Endodermal cell (in vitro differentiated cells): ENCODE measurements around the gene GPR42. TPM values are rescaled to one million over a fixed set of nuclear protein-coding genes. Genes with fewer than 3 reads are reported as not detected.

ENCODE experiments used
- DNase-seq: peaks from one replicate; pipeline ENCODE4 v3.0.0-alpha.2; 2017
- H3K27ac ChIP-seq: 2 replicates; pipeline ENCODE4 v1.5.1; 2013; ENCODE audit warnings: mild to moderate bottlenecking, low read depth, low read length, moderate library complexity
- H3K27me3 ChIP-seq: 2 replicates; pipeline ENCODE4 v1.6.1; 2013; ENCODE audit warnings: mild to moderate bottlenecking, low read length, moderate library complexity; ENCODE audit not compliant: insufficient read depth, control insufficient read depth, poor library complexity, severe bottlenecking
- H3K36me3 ChIP-seq: 2 replicates; pipeline ENCODE4 v1.7.0; 2013; ENCODE audit warnings: mild to moderate bottlenecking, low read length, moderate library complexity; ENCODE audit not compliant: control insufficient read depth, insufficient read depth
- H3K4me1 ChIP-seq: one replicate; pipeline ENCODE4 v1.7.0; 2013; ENCODE audit warnings: low read length; ENCODE audit not compliant: control insufficient read depth, insufficient read depth
- H3K4me3 ChIP-seq: 2 replicates; pipeline ENCODE4 v1.5.1; 2013; ENCODE audit warnings: mild to moderate bottlenecking, low read length, moderate library complexity
- H3K9ac ChIP-seq: 2 replicates; pipeline ENCODE4 v1.6.1; 2013; ENCODE audit warnings: mild to moderate bottlenecking, low read length, moderate library complexity; ENCODE audit not compliant: poor library complexity, severe bottlenecking; ENCODE audit errors: extremely low read depth
- H3K9me3 ChIP-seq: 2 replicates; pipeline ENCODE4 v1.6.1; 2013; ENCODE audit warnings: mild to moderate bottlenecking, low read length, moderate library complexity; ENCODE audit not compliant: control insufficient read depth
- H3K27ac Mint-ChIP-seq: 2 replicates; pipeline ENCODE4 v1.8.0; 2020; ENCODE audit warnings: mixed read lengths
- H3K27me3 Mint-ChIP-seq: 2 replicates; pipeline ENCODE4 v1.8.0; 2021; ENCODE audit warnings: mild to moderate bottlenecking, mixed read lengths; ENCODE audit not compliant: insufficient read depth
- H3K36me3 Mint-ChIP-seq: 2 replicates; pipeline ENCODE4 v1.8.0; 2020; ENCODE audit warnings: low read depth, mixed read lengths
- H3K4me1 Mint-ChIP-seq: 2 replicates; pipeline ENCODE4 v1.8.0; 2020; ENCODE audit warnings: mixed read lengths
- H3K4me3 Mint-ChIP-seq: 2 replicates; pipeline ENCODE4 v1.8.0; 2020; ENCODE audit warnings: mild to moderate bottlenecking, moderate library complexity, mixed read lengths
- H3K9me3 Mint-ChIP-seq: 2 replicates; pipeline ENCODE4 v1.8.0; 2020; ENCODE audit warnings: mild to moderate bottlenecking, mixed read lengths
- WGBS, 2 experiments: methylation state at CpG; one replicate each; pipeline versions ENCODE4 v1.1.5 to v1.1.7; 2013; ENCODE audit warnings: missing lambda C conversion rate in 2 of 2, mixed read lengths in 1 of 2; ENCODE audit not compliant: insufficient coverage in 1 of 2, insufficient read length in 1 of 2; 5-methylcytosine and 5-hydroxymethylcytosine counted together
- microRNA-seq: library from miRNA; unstranded; fragments of <30 nt; microRNA quantifications from one replicate; pipeline ENCODE4 v1.2.0, GENCODE V29; 2020; ENCODE audit warnings: borderline microRNAs expressed
- total RNA-seq, 2 donors: library from RNA; stranded (reverse); fragmentation: NEBNext Ultra II Directional in 1 of 2; extraction: Animal tissue kit (Norgen Biotek cat#: 25700) in 1 of 2; gene quantifications; 2 replicates in 1 of 2; 3 replicates in 1 of 2; pipeline ENCODE4 v1.2.1, GENCODE V29; 2021
- TF ChIP-seq, protein P1 (sequence below): fragments of 200-600 bp; sonication (generic); conservative IDR thresholded peaks from 2 replicates; pipeline ENCODE4 v1.5.0; 2021; ENCODE audit warnings: antibody characterized with exemption, mild to moderate bottlenecking

The GPR42 gene
- total RNA-seq, 2 donors from 2014 or later, result not detected

GRCh38 chr19:35421362-35421761 lies 50.5 kb downstream of the GPR42 start:
- Histone ChIP-seq H3K27ac (no peak overlapping the region), H3K4me1 (no peaks in the 10 kb centered on the region), H3K9ac (no peak overlapping the region), H3K36me3 (no peaks in the 10 kb centered on the region), H3K27me3 (no peaks in the 10 kb centered on the region), H3K9me3 (no peaks in the 10 kb centered on the region), H3K4me3 (no peak overlapping the region)
- no peaks in the 10 kb centered on the region for H3K4me1 Mint-ChIP-seq
- H3K9me3 Mint-ChIP-seq, result no peaks in the 10 kb centered on the region
- no peaks in the 10 kb centered on the region for H3K36me3 Mint-ChIP-seq
- H3K4me3 Mint-ChIP-seq, result no peak overlapping the region
- DNase-seq, result no peak
- H3K27me3 Mint-ChIP-seq, result peaks cover 21% of the 10 kb centered on the region
- 86 to 89% methylated on average over 6 to 11 of the region's 11 CpGs for WGBS, 2 experiments
- no peak overlapping the region for H3K27ac Mint-ChIP-seq
- TF ChIP-seq, protein P1, sequence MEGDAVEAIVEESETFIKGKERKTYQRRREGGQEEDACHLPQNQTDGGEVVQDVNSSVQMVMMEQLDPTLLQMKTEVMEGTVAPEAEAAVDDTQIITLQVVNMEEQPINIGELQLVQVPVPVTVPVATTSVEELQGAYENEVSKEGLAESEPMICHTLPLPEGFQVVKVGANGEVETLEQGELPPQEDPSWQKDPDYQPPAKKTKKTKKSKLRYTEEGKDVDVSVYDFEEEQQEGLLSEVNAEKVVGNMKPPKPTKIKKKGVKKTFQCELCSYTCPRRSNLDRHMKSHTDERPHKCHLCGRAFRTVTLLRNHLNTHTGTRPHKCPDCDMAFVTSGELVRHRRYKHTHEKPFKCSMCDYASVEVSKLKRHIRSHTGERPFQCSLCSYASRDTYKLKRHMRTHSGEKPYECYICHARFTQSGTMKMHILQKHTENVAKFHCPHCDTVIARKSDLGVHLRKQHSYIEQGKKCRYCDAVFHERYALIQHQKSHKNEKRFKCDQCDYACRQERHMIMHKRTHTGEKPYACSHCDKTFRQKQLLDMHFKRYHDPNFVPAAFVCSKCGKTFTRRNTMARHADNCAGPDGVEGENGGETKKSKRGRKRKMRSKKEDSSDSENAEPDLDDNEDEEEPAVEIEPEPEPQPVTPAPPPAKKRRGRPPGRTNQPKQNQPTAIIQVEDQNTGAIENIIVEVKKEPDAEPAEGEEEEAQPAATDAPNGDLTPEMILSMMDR, result no peak

Small RNAs within 50 kb of the gene (microRNA-seq; reads per million reads assigned to microRNA genes)
- gene MIR5196, result not detected

Other genes with a start within 250 kb of the GPR42 start
- under 1 TPM; 0.27 to 0.37 TPM for gene LGI4, start 236.0 kb upstream of the GPR42 start, total RNA-seq
- gene FXYD1, start 232.2 kb upstream of the GPR42 start, total RNA-seq, result under 1 TPM in 1 of 2 donors, not detected in 1; 0.75 TPM
- 1 to 10 TPM in 1 of 2 donors, not detected in 1; 1.1 TPM for gene FXYD7, start 227.8 kb upstream of the GPR42 start, total RNA-seq
- gene FXYD5, start 216.3 kb upstream of the GPR42 start, total RNA-seq, result 10 to 100 TPM; 24.0 to 29.6 TPM
- not detected for gene FAM187B, start 142.3 kb upstream of the GPR42 start, total RNA-seq
- gene LSR, start 122.1 kb upstream of the GPR42 start, total RNA-seq, result 100 to 1,000 TPM; 112 to 170 TPM
- 100 to 1,000 TPM; 111 to 121 TPM for gene USF2, start 102.1 kb upstream of the GPR42 start, total RNA-seq
- 1 to 10 TPM in 1 of 2 donors, under 1 TPM in 1; 0.35 to 1.3 TPM for gene HAMP, start 88.5 kb upstream of the GPR42 start, total RNA-seq
- not detected for gene MAG, start 78.9 kb upstream of the GPR42 start, total RNA-seq
- not detected for gene CD22, start 41.9 kb upstream of the GPR42 start, total RNA-seq
- not detected for gene FFAR1, start 23.2 kb upstream of the GPR42 start, total RNA-seq
- gene FFAR3, start 12.6 kb upstream of the GPR42 start, total RNA-seq, result not detected
- gene FFAR2, start 77.2 kb downstream of the GPR42 start, total RNA-seq, result not detected
- 1 to 10 TPM; 3.4 to 4.2 TPM for gene KRTDAP, start 119.4 kb downstream of the GPR42 start, total RNA-seq
- 100 to 1,000 TPM; 430 to 451 TPM for gene DMKN, start 142.6 kb downstream of the GPR42 start, total RNA-seq
- not detected for gene SBSN, start 157.2 kb downstream of the GPR42 start, total RNA-seq
- gene GAPDHS, start 162.4 kb downstream of the GPR42 start, total RNA-seq, result not detected
- gene TMEM147, start 174.6 kb downstream of the GPR42 start, total RNA-seq, result 100 to 1,000 TPM; 109 to 119 TPM
- gene ATP4A, start 192.6 kb downstream of the GPR42 start, total RNA-seq, result under 1 TPM in 1 of 2 donors, not detected in 1; 0.18 TPM
- gene PMIS2, start 215.1 kb downstream of the GPR42 start, total RNA-seq, result not detected
- 10 to 100 TPM; 32.4 to 33.7 TPM for gene HAUS5, start 241.7 kb downstream of the GPR42 start, total RNA-seq